Adrenal gland (tissue), 5 donors: Measurements from ENCODE around the gene MTHFD2L.

ENCODE experiments used
- CTCF ChIP-seq, 6 experiments: fragments of 450-650 bp in 4 of 6; fragments of 200-600 bp in 2 of 6; sonication (generic) in 1 of 6; IDR thresholded peaks; 1 replicate in 5 of 6; 2 replicates in 1 of 6; pipeline versions ENCODE4 v1.5.1 to v1.8.0; 2016 to 2021; ENCODE audit warnings: antibody characterized with exemption in 6 of 6, mild to moderate bottlenecking in 2 of 6, moderate library complexity in 1 of 6
- POLR2A ChIP-seq, 2 donors: fragments of 450-650 bp; IDR thresholded peaks; one replicate each; pipeline ENCODE4 v1.6.1; 2017; ENCODE audit warnings: antibody characterized with exemption in 2 of 2, mild to moderate bottlenecking in 2 of 2, moderate library complexity in 1 of 2
- donor health status: DM: no; HTN: no; CAD: no.

GRCh38 chr4:74120086-74120485 is 37.8 kb upstream of the MTHFD2L start:
- TF ChIP-seq CTCF (IDR thresholded peaks at IDR 0.05) (no peak), POLR2A (IDR thresholded peaks at IDR 0.05) (no peak)
